ENCODE measurements around the gene PLPPR3. TPM values are rescaled to one million over a fixed set of nuclear protein-coding genes. Genes with fewer than 3 reads are reported as not detected.

Gene PLPPR3
- polyA plus RNA-seq, 1 donor from 2014 or later: 239 TPM

DNA sequence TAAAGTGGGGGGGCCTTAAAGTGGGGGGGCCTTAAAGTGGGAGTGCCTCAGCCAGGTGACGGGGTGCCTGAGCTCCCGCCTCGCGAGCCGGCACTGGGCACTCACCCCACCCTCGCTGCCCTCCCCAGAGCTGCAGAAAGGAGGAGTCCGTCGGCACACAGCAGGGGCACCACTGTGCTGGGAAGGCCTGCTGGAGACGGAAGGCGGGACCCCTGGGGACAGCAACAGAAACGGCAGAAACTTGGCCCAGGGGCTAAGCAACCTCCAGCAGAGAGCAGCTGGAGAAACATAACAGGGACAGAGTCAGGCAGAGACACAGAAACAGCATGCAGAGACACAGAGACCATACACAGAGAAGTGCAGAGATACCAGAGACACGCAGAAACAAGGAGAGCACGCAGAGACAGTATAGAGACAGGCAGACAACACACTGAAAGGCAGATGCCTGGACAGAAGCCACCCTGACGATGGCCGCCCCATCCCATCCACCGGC is 45.6 kb upstream of the PLPPR3 start:
- Histone ChIP-seq H3K27ac (ENCODE audit: low read length) (no peak overlapping the region), H3K4me3 (ENCODE audit: low read length) (no peak overlapping the region), H3K4me2 (ENCODE audit: low read length) (no peak overlapping the region), H3K36me3 (ENCODE audit: insufficient read depth, low read length) (no peaks in the 10 kb centered on the region), H3K9me3 (ENCODE audit: low read length) (no peaks in the 10 kb centered on the region), H3K9me2 (ENCODE audit: insufficient read depth, low read length) (no peaks in the 10 kb centered on the region), H3K9ac (ENCODE audit: low read length) (no peak overlapping the region), H3K79me2 (replicated peaks; ENCODE audit: insufficient read depth, low read length) (no peaks in the 10 kb centered on the region), H3F3A (ENCODE audit: insufficient read depth, low read length, poor library complexity, severe bottlenecking) (no peaks in the 10 kb centered on the region), H4K20me1 (ENCODE audit: insufficient read depth) (no peaks in the 10 kb centered on the region), H2AFZ (ENCODE audit: low read depth, low read length) (no peak overlapping the region), H3K27me3 (ENCODE audit: insufficient read depth, low read depth, low read length) (no peaks in the 10 kb centered on the region)
- TF ChIP-seq EP300 (conservative IDR thresholded peaks at IDR 0.05; ENCODE audit: poor library complexity, severe bottlenecking) (no peak), SMC3 (conservative IDR thresholded peaks at IDR 0.05; ENCODE audit: poor library complexity) (no peak), EZH2 (IDR thresholded peaks at IDR 0.05; ENCODE audit: borderline replicate concordance, insufficient read depth, low read length, poor library complexity, severe bottlenecking) (no peak), RAD21 (conservative IDR thresholded peaks at IDR 0.05) (no peak), MXI1 (conservative IDR thresholded peaks at IDR 0.05; ENCODE audit: poor library complexity, severe bottlenecking) (no peak), POLR2AphosphoS5 (IDR thresholded peaks at IDR 0.05) (no peak), TAF1 (IDR thresholded peaks at IDR 0.05; ENCODE audit: low read depth) (no peak)
- TF ChIP-seq, protein P1, sequence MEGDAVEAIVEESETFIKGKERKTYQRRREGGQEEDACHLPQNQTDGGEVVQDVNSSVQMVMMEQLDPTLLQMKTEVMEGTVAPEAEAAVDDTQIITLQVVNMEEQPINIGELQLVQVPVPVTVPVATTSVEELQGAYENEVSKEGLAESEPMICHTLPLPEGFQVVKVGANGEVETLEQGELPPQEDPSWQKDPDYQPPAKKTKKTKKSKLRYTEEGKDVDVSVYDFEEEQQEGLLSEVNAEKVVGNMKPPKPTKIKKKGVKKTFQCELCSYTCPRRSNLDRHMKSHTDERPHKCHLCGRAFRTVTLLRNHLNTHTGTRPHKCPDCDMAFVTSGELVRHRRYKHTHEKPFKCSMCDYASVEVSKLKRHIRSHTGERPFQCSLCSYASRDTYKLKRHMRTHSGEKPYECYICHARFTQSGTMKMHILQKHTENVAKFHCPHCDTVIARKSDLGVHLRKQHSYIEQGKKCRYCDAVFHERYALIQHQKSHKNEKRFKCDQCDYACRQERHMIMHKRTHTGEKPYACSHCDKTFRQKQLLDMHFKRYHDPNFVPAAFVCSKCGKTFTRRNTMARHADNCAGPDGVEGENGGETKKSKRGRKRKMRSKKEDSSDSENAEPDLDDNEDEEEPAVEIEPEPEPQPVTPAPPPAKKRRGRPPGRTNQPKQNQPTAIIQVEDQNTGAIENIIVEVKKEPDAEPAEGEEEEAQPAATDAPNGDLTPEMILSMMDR (IDR thresholded peaks at IDR 0.05; ENCODE audit: poor library complexity, severe bottlenecking): no peak
- TF ChIP-seq, protein P2, sequence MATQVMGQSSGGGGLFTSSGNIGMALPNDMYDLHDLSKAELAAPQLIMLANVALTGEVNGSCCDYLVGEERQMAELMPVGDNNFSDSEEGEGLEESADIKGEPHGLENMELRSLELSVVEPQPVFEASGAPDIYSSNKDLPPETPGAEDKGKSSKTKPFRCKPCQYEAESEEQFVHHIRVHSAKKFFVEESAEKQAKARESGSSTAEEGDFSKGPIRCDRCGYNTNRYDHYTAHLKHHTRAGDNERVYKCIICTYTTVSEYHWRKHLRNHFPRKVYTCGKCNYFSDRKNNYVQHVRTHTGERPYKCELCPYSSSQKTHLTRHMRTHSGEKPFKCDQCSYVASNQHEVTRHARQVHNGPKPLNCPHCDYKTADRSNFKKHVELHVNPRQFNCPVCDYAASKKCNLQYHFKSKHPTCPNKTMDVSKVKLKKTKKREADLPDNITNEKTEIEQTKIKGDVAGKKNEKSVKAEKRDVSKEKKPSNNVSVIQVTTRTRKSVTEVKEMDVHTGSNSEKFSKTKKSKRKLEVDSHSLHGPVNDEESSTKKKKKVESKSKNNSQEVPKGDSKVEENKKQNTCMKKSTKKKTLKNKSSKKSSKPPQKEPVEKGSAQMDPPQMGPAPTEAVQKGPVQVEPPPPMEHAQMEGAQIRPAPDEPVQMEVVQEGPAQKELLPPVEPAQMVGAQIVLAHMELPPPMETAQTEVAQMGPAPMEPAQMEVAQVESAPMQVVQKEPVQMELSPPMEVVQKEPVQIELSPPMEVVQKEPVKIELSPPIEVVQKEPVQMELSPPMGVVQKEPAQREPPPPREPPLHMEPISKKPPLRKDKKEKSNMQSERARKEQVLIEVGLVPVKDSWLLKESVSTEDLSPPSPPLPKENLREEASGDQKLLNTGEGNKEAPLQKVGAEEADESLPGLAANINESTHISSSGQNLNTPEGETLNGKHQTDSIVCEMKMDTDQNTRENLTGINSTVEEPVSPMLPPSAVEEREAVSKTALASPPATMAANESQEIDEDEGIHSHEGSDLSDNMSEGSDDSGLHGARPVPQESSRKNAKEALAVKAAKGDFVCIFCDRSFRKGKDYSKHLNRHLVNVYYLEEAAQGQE (IDR thresholded peaks at IDR 0.05; ENCODE audit: borderline replicate concordance): no peak

DNA sequence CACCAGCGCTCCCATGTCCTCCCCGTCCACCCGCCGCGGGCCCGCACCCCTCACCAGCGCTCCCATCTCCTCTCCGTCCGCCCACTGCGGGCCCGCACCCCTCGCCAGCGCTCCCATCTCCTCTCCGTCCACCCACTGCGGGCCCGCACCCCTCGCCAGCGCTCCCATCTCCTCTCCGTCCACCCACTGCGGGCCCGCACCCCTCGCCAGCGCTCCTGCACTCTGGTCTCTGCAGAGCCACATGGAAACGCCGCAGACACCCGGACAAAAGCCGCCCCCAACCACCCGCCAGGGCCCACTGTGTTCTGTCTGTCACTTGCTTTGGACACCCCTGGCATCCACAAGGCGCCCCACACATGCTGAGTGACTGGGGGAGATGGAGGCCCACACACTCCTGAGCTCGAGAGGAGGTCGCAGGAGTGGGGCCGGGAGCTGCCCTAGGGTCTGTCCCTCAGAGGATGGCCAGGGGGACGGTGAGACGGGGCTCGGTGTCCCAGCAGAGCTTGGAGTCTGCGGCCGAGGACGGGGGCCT is 45.1 kb upstream of the PLPPR3 start:
- H3K27ac ChIP-seq (ENCODE audit: low read length): no peak overlapping the region
- no peak overlapping the region for H3K4me2 ChIP-seq (ENCODE audit: low read length)
- H3K27me3 ChIP-seq (ENCODE audit: insufficient read depth, low read depth, low read length): peaks cover 3% of the 10 kb centered on the region

More for the DNA sequence above, 45.1 kb upstream of the PLPPR3 start:
- no peak overlapping the region for H3K9ac ChIP-seq (ENCODE audit: low read length)
- H3F3A ChIP-seq (ENCODE audit: insufficient read depth, low read length, poor library complexity, severe bottlenecking): no peaks in the 10 kb centered on the region
- no peak overlapping the region for H2AFZ ChIP-seq (ENCODE audit: low read depth, low read length)
- no peaks in the 10 kb centered on the region for H4K20me1 ChIP-seq (ENCODE audit: insufficient read depth)
- H3K36me3 ChIP-seq (ENCODE audit: insufficient read depth, low read length): no peaks in the 10 kb centered on the region
- no peaks in the 10 kb centered on the region for H3K79me2 ChIP-seq (replicated peaks; ENCODE audit: insufficient read depth, low read length)
- TF ChIP-seq TAF1 (IDR thresholded peaks at IDR 0.05; ENCODE audit: low read depth): no peak
- TF ChIP-seq RAD21 (conservative IDR thresholded peaks at IDR 0.05): no peak
- no peak for TF ChIP-seq SMC3 (conservative IDR thresholded peaks at IDR 0.05; ENCODE audit: poor library complexity)
- TF ChIP-seq MXI1 (conservative IDR thresholded peaks at IDR 0.05; ENCODE audit: poor library complexity, severe bottlenecking): no peak
- TF ChIP-seq, protein P1 (IDR thresholded peaks at IDR 0.05; ENCODE audit: poor library complexity, severe bottlenecking): no peak
- TF ChIP-seq POLR2AphosphoS5 (IDR thresholded peaks at IDR 0.05): no peak
- TF ChIP-seq, protein P2 (IDR thresholded peaks at IDR 0.05; ENCODE audit: borderline replicate concordance): no peak
- no peak for TF ChIP-seq EZH2 (IDR thresholded peaks at IDR 0.05; ENCODE audit: borderline replicate concordance, insufficient read depth, low read length, poor library complexity, severe bottlenecking)
- no peak for TF ChIP-seq EP300 (conservative IDR thresholded peaks at IDR 0.05; ENCODE audit: poor library complexity, severe bottlenecking)
- H3K9me2 ChIP-seq (ENCODE audit: insufficient read depth, low read length): no peaks in the 10 kb centered on the region
- H3K4me3 ChIP-seq (ENCODE audit: low read length): no peak overlapping the region
- H3K9me3 ChIP-seq (ENCODE audit: low read length): no peaks in the 10 kb centered on the region
